ENCODE results near the gene ZMIZ1. TPM values are rescaled to one million over a fixed set of nuclear protein-coding genes. Genes with fewer than 3 reads are reported as not detected.

ZMIZ1 gene
- total RNA-seq, 1 donor from 2014 or later: 85.2 TPM

DNA sequence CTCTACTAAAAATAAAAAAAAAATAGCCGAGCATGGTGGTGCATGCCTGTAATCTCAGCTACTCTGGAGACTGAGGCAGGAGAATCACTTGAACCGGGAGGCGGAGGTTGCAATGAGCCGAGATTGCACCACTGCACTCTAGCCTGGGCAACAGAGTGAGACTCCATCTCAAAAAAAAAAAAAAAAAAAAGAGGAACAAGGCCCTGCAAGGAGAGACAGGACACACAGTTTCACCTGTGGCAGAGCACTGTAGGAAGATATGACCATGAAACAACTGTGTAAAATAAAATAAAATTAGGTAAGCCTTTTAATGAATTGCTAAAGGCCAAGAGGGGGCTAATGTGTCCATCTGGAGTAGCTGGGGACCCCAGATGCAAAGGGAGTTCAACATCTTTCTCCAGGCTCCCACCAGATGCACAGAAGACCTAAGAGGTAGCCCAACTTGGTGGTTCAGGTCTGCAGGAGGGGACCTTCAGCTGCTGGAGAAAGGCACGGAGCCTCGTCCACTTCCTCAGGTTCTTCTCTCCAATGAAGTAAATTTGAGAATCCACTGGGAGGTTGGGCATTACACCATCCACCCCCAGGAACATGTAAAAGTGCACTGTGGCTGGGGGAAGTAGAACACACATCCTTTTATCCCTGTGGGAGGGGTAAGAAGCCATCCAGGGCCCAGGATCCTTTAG, 291.2 kb downstream of the ZMIZ1 start:
- Mint-ChIP-seq H3K4me1 (ENCODE audit: low read depth) (no peaks in the 10 kb centered on the region), H3K4me3 (ENCODE audit: low read depth) (no peak overlapping the region), H3K27me3 (peaks cover 11% of the 10 kb centered on the region), H3K27ac (no peak overlapping the region), H3K9me3 (ENCODE audit: low read depth) (peaks cover 8% of the 10 kb centered on the region), H3K36me3 (ENCODE audit: insufficient read depth) (peaks cover 13% of the 10 kb centered on the region)
- TF ChIP-seq, protein P1, sequence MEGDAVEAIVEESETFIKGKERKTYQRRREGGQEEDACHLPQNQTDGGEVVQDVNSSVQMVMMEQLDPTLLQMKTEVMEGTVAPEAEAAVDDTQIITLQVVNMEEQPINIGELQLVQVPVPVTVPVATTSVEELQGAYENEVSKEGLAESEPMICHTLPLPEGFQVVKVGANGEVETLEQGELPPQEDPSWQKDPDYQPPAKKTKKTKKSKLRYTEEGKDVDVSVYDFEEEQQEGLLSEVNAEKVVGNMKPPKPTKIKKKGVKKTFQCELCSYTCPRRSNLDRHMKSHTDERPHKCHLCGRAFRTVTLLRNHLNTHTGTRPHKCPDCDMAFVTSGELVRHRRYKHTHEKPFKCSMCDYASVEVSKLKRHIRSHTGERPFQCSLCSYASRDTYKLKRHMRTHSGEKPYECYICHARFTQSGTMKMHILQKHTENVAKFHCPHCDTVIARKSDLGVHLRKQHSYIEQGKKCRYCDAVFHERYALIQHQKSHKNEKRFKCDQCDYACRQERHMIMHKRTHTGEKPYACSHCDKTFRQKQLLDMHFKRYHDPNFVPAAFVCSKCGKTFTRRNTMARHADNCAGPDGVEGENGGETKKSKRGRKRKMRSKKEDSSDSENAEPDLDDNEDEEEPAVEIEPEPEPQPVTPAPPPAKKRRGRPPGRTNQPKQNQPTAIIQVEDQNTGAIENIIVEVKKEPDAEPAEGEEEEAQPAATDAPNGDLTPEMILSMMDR (IDR thresholded peaks at IDR 0.05; ENCODE audit: unreplicated experiment): no peak
- DNase-seq (ENCODE audit: low spot score, unreplicated experiment): no peak

DNA sequence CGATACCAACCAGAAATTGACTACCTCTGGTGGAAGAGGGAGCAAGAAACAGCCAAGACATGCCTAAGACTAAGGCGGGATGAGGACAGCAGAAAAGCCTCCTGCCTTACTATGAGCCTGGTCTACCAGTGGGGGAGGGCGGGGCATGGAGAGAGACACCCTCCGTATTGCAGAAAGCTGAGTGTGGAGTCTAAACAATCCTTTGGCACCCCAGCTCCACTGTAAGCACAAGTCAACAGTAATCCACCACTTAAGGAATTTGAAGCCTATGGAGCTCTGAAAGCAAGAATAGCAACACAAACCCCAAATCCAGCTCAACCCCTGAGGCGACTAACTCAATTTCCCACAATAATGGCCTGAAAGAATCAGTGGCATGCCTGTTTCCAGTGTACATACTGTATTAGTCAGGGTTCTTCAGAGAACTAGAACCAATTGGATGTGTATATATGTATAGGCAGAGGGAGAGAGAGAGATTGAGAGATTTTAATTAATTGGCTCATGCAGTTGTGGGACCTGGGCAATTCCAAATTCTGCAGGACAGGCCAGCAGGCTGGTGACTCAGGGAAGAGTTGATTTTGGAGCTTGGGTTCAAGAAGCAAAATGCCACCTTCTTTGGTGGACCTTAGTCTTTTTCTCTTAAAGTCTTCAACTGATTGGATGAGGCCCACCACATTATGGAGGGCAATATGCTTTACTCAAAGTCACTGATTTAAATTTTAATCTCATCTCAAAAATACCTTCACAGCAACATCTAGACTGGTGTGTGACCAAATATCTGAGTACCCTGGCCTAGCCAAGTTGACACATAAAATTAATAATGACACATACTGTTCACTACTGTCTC, 292.0 kb downstream of the ZMIZ1 start:
- H3K4me3 Mint-ChIP-seq (ENCODE audit: low read depth): no peak overlapping the region
- no peak for DNase-seq (ENCODE audit: low spot score, unreplicated experiment)
- H3K27me3 Mint-ChIP-seq: peaks cover 15% of the 10 kb centered on the region
- H3K4me1 Mint-ChIP-seq (ENCODE audit: low read depth): no peaks in the 10 kb centered on the region
- H3K36me3 Mint-ChIP-seq (ENCODE audit: insufficient read depth): peaks cover 10% of the 10 kb centered on the region
- H3K9me3 Mint-ChIP-seq (ENCODE audit: low read depth): peaks cover 8% of the 10 kb centered on the region
- TF ChIP-seq, protein P1 (IDR thresholded peaks at IDR 0.05; ENCODE audit: unreplicated experiment): no peak
- H3K27ac Mint-ChIP-seq: no peak overlapping the region

DNA sequence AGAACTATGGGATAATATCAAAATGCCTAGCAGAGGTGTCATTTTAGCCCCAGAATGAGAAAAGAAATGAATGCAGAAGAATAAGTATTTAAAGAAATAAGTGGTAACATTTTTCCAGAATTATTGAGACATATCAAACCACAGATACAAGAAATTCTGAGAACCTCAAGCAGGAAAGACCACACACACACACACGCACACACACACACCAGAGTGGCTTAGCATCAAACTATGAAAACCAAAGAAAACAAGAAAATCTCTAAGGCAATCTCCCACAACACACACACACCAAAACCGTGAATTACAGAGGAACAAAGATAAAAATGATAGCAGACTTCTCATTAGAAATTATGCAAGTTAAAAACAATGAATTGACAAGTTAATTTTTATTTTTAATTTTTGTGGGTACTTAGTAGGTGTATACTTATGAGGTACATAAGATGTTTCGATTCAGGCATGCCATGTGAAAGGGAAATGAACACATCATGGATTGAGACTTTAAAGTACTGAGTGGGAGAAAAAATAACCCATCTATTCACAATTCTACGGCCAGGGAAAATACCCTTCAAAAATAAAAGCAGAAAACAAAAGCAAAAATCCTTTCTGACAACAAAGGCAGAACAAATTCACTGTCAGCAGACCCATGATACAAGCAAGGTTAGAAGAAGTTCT, 293.1 kb downstream of the ZMIZ1 start:
- H3K4me3 Mint-ChIP-seq (ENCODE audit: low read depth): no peak overlapping the region
- peaks cover 21% of the 10 kb centered on the region for H3K27me3 Mint-ChIP-seq
- H3K27ac Mint-ChIP-seq: no peak overlapping the region
- H3K9me3 Mint-ChIP-seq (ENCODE audit: low read depth): peaks cover 8% of the 10 kb centered on the region
- peaks cover 6% of the 10 kb centered on the region for H3K36me3 Mint-ChIP-seq (ENCODE audit: insufficient read depth)
- H3K4me1 Mint-ChIP-seq (ENCODE audit: low read depth): no peaks in the 10 kb centered on the region
- no peak for DNase-seq (ENCODE audit: low spot score, unreplicated experiment)
- TF ChIP-seq, protein P1 (IDR thresholded peaks at IDR 0.05; ENCODE audit: unreplicated experiment): no peak
